GM12875 (cell line): ENCODE data around the gene FSTL3.

Experiments
- H3K4me3 ChIP-seq: one replicate; pipeline ENCODE4 v1.5.1; 2011; ENCODE audit warnings: low read depth, low read length, control low read depth
- CTCF ChIP-seq: IDR thresholded peaks from 2 replicates; pipeline ENCODE4 v1.5.1; 2011; ENCODE audit warnings: low read depth, mild to moderate bottlenecking, control low read depth, inconsistent platforms, low read length, moderate library complexity, borderline replicate concordance; ENCODE audit not compliant: insufficient read depth

FSTL3 gene

GRCh38 chr19:646779-647565, 29.2 kb upstream of the FSTL3 start:
- TF ChIP-seq CTCF: no peak
- no peak overlapping the region for H3K4me3 ChIP-seq

GRCh38 chr19:647566-648284, 28.5 kb upstream of the FSTL3 start:
- TF ChIP-seq CTCF: no peak
- no peak overlapping the region for H3K4me3 ChIP-seq

- no peak overlapping the region for H3K4me3 ChIP-seq
- TF ChIP-seq CTCF: no peak
These were observed 27.9 kb upstream of the FSTL3 start for GRCh38 chr19:648305-648704.

- H3K4me3 ChIP-seq: no peak overlapping the region
- TF ChIP-seq CTCF: no peak
These were observed 27.0 kb upstream of the FSTL3 start for GRCh38 chr19:648904-649801.

- no peak for TF ChIP-seq CTCF
These were observed 26.1 kb upstream of the FSTL3 start for GRCh38 chr19:650121-650520.

GRCh38 chr19:651114-651818, 24.9 kb upstream of the FSTL3 start:
- TF ChIP-seq CTCF: no peak
- H3K4me3 ChIP-seq: no peak overlapping the region

More at GRCh38 chr19:650121-650520, 26.1 kb upstream of the FSTL3 start:
- no peak overlapping the region for H3K4me3 ChIP-seq
